ENCODE data around the gene DAD1.

The DAD1 gene

GRCh38 chr14:22531451-22532344 lies 57.3 kb downstream of the DAD1 start:
- Histone ChIP-seq H3K27ac (ENCODE audit: low read length) (no peak overlapping the region), H3K36me3 (ENCODE audit: control insufficient read depth, low read depth, low read length) (no peaks in the 10 kb centered on the region), H3K9me3 (ENCODE audit: control insufficient read depth, low read depth, low read length) (no peaks in the 10 kb centered on the region), H3K4me3 (ENCODE audit: low read length) (no peak overlapping the region), H3K4me1 (ENCODE audit: control insufficient read depth, low read depth, low read length) (no peaks in the 10 kb centered on the region), H3K9ac (ENCODE audit: low read length) (no peak overlapping the region), H3K27me3 (ENCODE audit: control insufficient read depth, insufficient read depth, low read length) (no peaks in the 10 kb centered on the region)

- H3K9me3 ChIP-seq (ENCODE audit: control insufficient read depth, low read depth, low read length) = no peaks in the 10 kb centered on the region
- no peaks in the 10 kb centered on the region for H3K4me1 ChIP-seq (ENCODE audit: control insufficient read depth, low read depth, low read length)
- H3K36me3 ChIP-seq (ENCODE audit: control insufficient read depth, low read depth, low read length) = no peaks in the 10 kb centered on the region
- no peak overlapping the region for H3K27ac ChIP-seq (ENCODE audit: low read length)
- no peak overlapping the region for H3K4me3 ChIP-seq (ENCODE audit: low read length)
- no peak overlapping the region for H3K9ac ChIP-seq (ENCODE audit: low read length)
- H3K27me3 ChIP-seq (ENCODE audit: control insufficient read depth, insufficient read depth, low read length) = no peaks in the 10 kb centered on the region
Observed at GRCh38 chr14:22530127-22530526, 58.9 kb downstream of the DAD1 start.

- Histone ChIP-seq H3K4me3 (ENCODE audit: low read length) (no peak overlapping the region), H3K27ac (ENCODE audit: low read length) (no peak overlapping the region), H3K9ac (ENCODE audit: low read length) (no peak overlapping the region), H3K27me3 (ENCODE audit: control insufficient read depth, insufficient read depth, low read length) (no peaks in the 10 kb centered on the region), H3K4me1 (ENCODE audit: control insufficient read depth, low read depth, low read length) (no peaks in the 10 kb centered on the region), H3K9me3 (ENCODE audit: control insufficient read depth, low read depth, low read length) (no peaks in the 10 kb centered on the region), H3K36me3 (ENCODE audit: control insufficient read depth, low read depth, low read length) (no peaks in the 10 kb centered on the region)
Observed at GRCh38 chr14:22526744-22527143, 62.3 kb downstream of the DAD1 start.

GRCh38 chr14:22526218-22526617 lies 62.8 kb downstream of the DAD1 start:
- Histone ChIP-seq H3K4me3 (ENCODE audit: low read length) (no peak overlapping the region), H3K9me3 (ENCODE audit: control insufficient read depth, low read depth, low read length) (no peaks in the 10 kb centered on the region), H3K9ac (ENCODE audit: low read length) (no peak overlapping the region), H3K4me1 (ENCODE audit: control insufficient read depth, low read depth, low read length) (no peaks in the 10 kb centered on the region), H3K27ac (ENCODE audit: low read length) (no peak overlapping the region), H3K36me3 (ENCODE audit: control insufficient read depth, low read depth, low read length) (no peaks in the 10 kb centered on the region), H3K27me3 (ENCODE audit: control insufficient read depth, insufficient read depth, low read length) (no peaks in the 10 kb centered on the region)

- Histone ChIP-seq H3K9ac (ENCODE audit: low read length) (no peak overlapping the region), H3K4me1 (ENCODE audit: control insufficient read depth, low read depth, low read length) (no peaks in the 10 kb centered on the region), H3K9me3 (ENCODE audit: control insufficient read depth, low read depth, low read length) (no peaks in the 10 kb centered on the region), H3K36me3 (ENCODE audit: control insufficient read depth, low read depth, low read length) (no peaks in the 10 kb centered on the region), H3K27me3 (ENCODE audit: control insufficient read depth, insufficient read depth, low read length) (no peaks in the 10 kb centered on the region), H3K4me3 (ENCODE audit: low read length) (no peak overlapping the region), H3K27ac (ENCODE audit: low read length) (no peak overlapping the region)
Observed at GRCh38 chr14:22524784-22525161, 64.3 kb downstream of the DAD1 start.

GRCh38 chr14:22524115-22524783 lies 64.8 kb downstream of the DAD1 start:
- Histone ChIP-seq H3K27me3 (ENCODE audit: control insufficient read depth, insufficient read depth, low read length) (no peaks in the 10 kb centered on the region), H3K36me3 (ENCODE audit: control insufficient read depth, low read depth, low read length) (no peaks in the 10 kb centered on the region), H3K9ac (ENCODE audit: low read length) (no peak overlapping the region), H3K9me3 (ENCODE audit: control insufficient read depth, low read depth, low read length) (no peaks in the 10 kb centered on the region), H3K27ac (ENCODE audit: low read length) (no peak overlapping the region), H3K4me1 (ENCODE audit: control insufficient read depth, low read depth, low read length) (no peaks in the 10 kb centered on the region), H3K4me3 (ENCODE audit: low read length) (no peak overlapping the region)

- H3K4me1 ChIP-seq (ENCODE audit: control insufficient read depth, low read depth, low read length) = peaks cover 1% of the 10 kb centered on the region
Observed at GRCh38 chr14:22523283-22523682, 65.7 kb downstream of the DAD1 start.

GRCh38 chr14:22522466-22522957 lies 66.5 kb downstream of the DAD1 start:
- H3K27ac ChIP-seq (ENCODE audit: low read length) = no peak overlapping the region
- H3K4me3 ChIP-seq (ENCODE audit: low read length) = no peak overlapping the region
- H3K9me3 ChIP-seq (ENCODE audit: control insufficient read depth, low read depth, low read length) = no peaks in the 10 kb centered on the region
- H3K4me1 ChIP-seq (ENCODE audit: control insufficient read depth, low read depth, low read length) = peaks cover 7% of the 10 kb centered on the region
- H3K36me3 ChIP-seq (ENCODE audit: control insufficient read depth, low read depth, low read length) = no peaks in the 10 kb centered on the region
- H3K27me3 ChIP-seq (ENCODE audit: control insufficient read depth, insufficient read depth, low read length) = no peaks in the 10 kb centered on the region
- no peak overlapping the region for H3K9ac ChIP-seq (ENCODE audit: low read length)

More at GRCh38 chr14:22523283-22523682, 65.7 kb downstream of the DAD1 start:
- Histone ChIP-seq H3K27ac (ENCODE audit: low read length) (no peak overlapping the region), H3K4me3 (ENCODE audit: low read length) (no peak overlapping the region), H3K9me3 (ENCODE audit: control insufficient read depth, low read depth, low read length) (no peaks in the 10 kb centered on the region), H3K36me3 (ENCODE audit: control insufficient read depth, low read depth, low read length) (no peaks in the 10 kb centered on the region), H3K27me3 (ENCODE audit: control insufficient read depth, insufficient read depth, low read length) (no peaks in the 10 kb centered on the region), H3K9ac (ENCODE audit: low read length) (no peak overlapping the region)

- Histone ChIP-seq H3K36me3 (ENCODE audit: control insufficient read depth, low read depth, low read length) (no peaks in the 10 kb centered on the region), H3K27me3 (ENCODE audit: control insufficient read depth, insufficient read depth, low read length) (no peaks in the 10 kb centered on the region), H3K9me3 (ENCODE audit: control insufficient read depth, low read depth, low read length) (no peaks in the 10 kb centered on the region), H3K4me1 (ENCODE audit: control insufficient read depth, low read depth, low read length) (peaks cover 7% of the 10 kb centered on the region), H3K27ac (ENCODE audit: low read length) (no peak overlapping the region), H3K4me3 (ENCODE audit: low read length) (no peak overlapping the region), H3K9ac (ENCODE audit: low read length) (no peak overlapping the region)
Observed at GRCh38 chr14:22521449-22522239, 67.4 kb downstream of the DAD1 start.

GRCh38 chr14:22520796-22521195 lies 68.2 kb downstream of the DAD1 start:
- Histone ChIP-seq H3K9me3 (ENCODE audit: control insufficient read depth, low read depth, low read length) (no peaks in the 10 kb centered on the region), H3K27me3 (ENCODE audit: control insufficient read depth, insufficient read depth, low read length) (no peaks in the 10 kb centered on the region), H3K4me1 (ENCODE audit: control insufficient read depth, low read depth, low read length) (peaks cover 7% of the 10 kb centered on the region), H3K9ac (ENCODE audit: low read length) (no peak overlapping the region), H3K36me3 (ENCODE audit: control insufficient read depth, low read depth, low read length) (no peaks in the 10 kb centered on the region), H3K27ac (ENCODE audit: low read length) (no peak overlapping the region), H3K4me3 (ENCODE audit: low read length) (no peak overlapping the region)
